WI38 (cell line): Measurements from ENCODE around the gene HSPB9.

ENCODE experiments used
- H3K4me3 ChIP-seq: 2 replicates; pipeline ENCODE4 v1.5.1; 2011; ENCODE audit warnings: low read depth, mild to moderate bottlenecking, control low read depth, low read length
- CTCF ChIP-seq: IDR thresholded peaks from 2 replicates; pipeline ENCODE4 v1.5.1; 2012; ENCODE audit warnings: low read depth, mild to moderate bottlenecking, control low read depth, low read length

HSPB9 gene

GRCh38 chr17:42124256-42124655, 1.7 kb downstream of the HSPB9 start:
- no peak for TF ChIP-seq CTCF
- no peak overlapping the region for H3K4me3 ChIP-seq

- no peak overlapping the region for H3K4me3 ChIP-seq
- TF ChIP-seq CTCF: no peak
Measured at GRCh38 chr17:42125565-42125964, 3.0 kb downstream of the HSPB9 start.

GRCh38 chr17:42126836-42127235, 4.2 kb downstream of the HSPB9 start:
- TF ChIP-seq CTCF: no peak
- H3K4me3 ChIP-seq: no peak overlapping the region

GRCh38 chr17:42127414-42127813, 4.8 kb downstream of the HSPB9 start:
- TF ChIP-seq CTCF: no peak
- H3K4me3 ChIP-seq: no peak overlapping the region

GRCh38 chr17:42129109-42129837, 6.7 kb downstream of the HSPB9 start:
- H3K4me3 ChIP-seq: no peak overlapping the region
- TF ChIP-seq CTCF: no peak

GRCh38 chr17:42130310-42130936, 7.8 kb downstream of the HSPB9 start:
- no peak for TF ChIP-seq CTCF
- no peak overlapping the region for H3K4me3 ChIP-seq

GRCh38 chr17:42131232-42131631, 8.6 kb downstream of the HSPB9 start:
- TF ChIP-seq CTCF: no peak
- H3K4me3 ChIP-seq: no peak overlapping the region
